ENCODE results near the gene SLC48A1.

DNA sequence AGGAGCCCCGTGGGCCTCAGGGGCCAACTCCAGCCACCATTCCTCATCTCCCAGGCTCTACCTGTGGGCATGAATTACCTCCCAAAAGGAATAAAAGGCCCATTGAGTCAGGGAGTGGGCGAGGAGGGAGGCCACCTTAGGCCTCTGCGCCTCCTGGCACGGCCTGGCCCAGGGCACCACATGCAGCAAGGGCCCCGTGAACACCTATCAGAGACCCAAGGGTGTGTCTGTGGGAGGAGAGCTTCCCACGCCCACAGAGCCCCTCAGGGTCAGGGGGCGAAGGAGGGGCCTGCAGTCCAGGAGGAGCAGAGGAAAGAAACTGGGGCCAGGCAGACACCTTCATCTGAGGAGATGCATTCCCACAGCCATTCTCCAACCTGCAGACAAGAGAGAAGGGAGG lies 26.5 kb upstream of the SLC48A1 start:
- TF ChIP-seq, protein P1, sequence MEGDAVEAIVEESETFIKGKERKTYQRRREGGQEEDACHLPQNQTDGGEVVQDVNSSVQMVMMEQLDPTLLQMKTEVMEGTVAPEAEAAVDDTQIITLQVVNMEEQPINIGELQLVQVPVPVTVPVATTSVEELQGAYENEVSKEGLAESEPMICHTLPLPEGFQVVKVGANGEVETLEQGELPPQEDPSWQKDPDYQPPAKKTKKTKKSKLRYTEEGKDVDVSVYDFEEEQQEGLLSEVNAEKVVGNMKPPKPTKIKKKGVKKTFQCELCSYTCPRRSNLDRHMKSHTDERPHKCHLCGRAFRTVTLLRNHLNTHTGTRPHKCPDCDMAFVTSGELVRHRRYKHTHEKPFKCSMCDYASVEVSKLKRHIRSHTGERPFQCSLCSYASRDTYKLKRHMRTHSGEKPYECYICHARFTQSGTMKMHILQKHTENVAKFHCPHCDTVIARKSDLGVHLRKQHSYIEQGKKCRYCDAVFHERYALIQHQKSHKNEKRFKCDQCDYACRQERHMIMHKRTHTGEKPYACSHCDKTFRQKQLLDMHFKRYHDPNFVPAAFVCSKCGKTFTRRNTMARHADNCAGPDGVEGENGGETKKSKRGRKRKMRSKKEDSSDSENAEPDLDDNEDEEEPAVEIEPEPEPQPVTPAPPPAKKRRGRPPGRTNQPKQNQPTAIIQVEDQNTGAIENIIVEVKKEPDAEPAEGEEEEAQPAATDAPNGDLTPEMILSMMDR (IDR thresholded peaks at IDR 0.05 in 2 of 3, conservative IDR thresholded peaks at IDR 0.05 in 1 of 3; ENCODE audit: borderline replicate concordance in 1 of 3, insufficient read depth in 1 of 3, low read depth in 2 of 3, low read length in 2 of 3), result no peak
- no peak for TF ChIP-seq EZH2phosphoT487 (IDR thresholded peaks at IDR 0.05; ENCODE audit: borderline replicate concordance)
- no peak for TF ChIP-seq TCF7L2 (IDR thresholded peaks at IDR 0.05; ENCODE audit: borderline replicate concordance, extremely low read depth, insufficient read depth, insufficient read length)
- no peak for TF ChIP-seq EZH2 (IDR thresholded peaks at IDR 0.05)
- TF ChIP-seq, protein P2, sequence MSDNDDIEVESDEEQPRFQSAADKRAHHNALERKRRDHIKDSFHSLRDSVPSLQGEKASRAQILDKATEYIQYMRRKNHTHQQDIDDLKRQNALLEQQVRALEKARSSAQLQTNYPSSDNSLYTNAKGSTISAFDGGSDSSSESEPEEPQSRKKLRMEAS (IDR thresholded peaks at IDR 0.05), result no peak
